DMS153 treated with DMSO at 0.1 percent for 48 hours (cell line): ENCODE measurements around the gene MEIS2.

Experiments used
- DNase-seq: peaks from one replicate; lab custom pipeline; 2025; ENCODE audit not compliant: unreplicated experiment; lab: John Stamatoyannopoulos, UW

The MEIS2 gene

DNA sequence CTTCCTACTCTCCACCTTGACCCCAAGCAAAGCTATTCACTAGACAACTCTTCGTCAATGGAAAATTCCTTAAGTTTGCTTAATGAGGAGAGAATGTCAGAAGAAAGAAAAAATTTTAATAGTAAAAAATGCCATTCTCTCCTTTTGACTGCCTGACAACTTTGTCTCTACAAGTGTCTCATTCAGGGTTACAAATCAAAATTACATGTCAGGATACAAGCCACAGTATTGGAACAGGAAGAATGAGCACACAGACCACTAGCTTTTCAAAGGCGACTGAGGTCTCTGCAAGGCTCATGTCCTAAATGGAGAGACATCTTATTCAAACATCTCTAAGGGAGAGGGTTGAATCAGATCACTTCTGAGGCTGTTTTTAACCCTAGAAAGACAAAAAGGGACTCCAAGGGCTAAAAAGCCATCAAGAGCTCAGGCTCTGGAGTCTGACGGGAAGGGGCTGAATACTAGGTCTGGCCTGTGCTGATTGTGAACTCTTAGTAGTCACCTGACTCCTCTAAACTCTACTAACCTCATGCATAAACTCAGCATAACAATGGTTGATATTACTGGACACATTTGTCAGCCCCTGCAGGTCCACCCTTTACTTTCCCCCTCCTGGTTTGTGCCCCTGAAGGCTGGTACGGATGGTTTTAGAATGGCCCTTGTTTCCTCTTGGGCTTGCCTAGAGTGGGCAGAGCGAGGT is 12.8 kb upstream of the MEIS2 start:
- no peak for DNase-seq

DNA sequence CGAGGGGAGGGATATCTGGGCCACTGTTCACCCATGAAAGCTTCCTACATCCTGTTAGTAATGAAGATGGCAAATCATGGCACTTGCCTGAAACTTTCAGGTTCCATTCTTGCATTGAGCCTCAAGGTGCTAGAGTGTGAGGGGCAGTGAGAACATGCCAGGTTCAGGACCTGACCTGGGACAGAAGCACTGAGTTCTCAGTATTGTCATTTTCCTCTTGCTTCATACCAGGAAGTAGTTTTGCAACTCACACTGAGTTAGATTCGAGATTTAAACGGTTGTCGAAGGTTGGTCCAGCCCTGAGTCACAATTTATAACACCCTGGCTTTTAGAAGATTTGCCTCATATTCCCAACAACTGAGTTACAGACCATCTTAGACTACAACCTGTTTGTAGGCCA is 11.8 kb upstream of the MEIS2 start:
- DNase-seq, result no peak

DNA sequence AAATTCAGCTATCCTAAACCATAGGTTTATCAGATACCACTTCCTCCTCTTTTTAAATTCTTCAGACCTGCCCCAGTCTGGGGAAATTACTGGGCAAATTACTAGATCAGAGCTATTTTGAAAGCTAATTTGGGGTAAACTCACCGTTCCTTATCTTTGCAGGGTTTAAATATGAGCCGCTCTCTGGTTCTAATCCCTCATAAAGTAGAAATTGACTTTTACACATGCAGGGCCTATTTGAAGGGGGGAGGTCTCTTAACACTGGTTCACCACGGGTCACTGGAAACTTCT is 11.0 kb upstream of the MEIS2 start:
- no peak for DNase-seq

DNA sequence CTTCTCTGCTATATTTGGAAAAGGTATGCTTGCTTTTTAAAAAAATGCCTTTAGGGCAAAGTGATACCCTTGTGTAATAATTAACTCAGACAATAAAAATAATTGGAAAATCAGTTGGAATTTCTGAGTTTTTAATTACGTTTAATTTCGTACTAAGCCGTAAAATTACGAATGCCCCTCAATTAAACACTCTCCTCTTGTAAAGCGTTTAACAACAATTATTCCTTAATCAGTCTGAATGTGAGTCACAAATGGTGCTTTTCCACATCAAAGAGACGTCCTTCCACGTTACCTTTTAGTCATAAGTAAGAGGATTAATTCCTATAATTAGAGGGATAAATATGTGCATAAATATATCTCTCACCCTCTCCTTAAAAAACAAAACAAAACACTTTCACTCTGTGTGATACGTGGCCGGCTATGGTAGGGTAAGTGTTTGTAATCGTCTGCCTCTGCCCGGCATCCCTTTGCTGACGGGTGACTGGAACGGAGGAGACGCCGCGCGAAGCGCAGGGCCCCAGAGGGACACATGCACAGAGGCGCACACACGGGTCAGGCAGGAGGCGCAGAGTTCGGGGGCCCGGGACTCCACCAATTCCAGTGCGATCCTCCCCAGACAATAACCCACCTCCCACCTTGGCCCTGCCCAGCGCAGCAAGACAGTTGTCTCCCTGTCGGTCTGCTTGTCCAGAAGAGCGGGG is 9.7 kb upstream of the MEIS2 start:
- no peak for DNase-seq

DNA sequence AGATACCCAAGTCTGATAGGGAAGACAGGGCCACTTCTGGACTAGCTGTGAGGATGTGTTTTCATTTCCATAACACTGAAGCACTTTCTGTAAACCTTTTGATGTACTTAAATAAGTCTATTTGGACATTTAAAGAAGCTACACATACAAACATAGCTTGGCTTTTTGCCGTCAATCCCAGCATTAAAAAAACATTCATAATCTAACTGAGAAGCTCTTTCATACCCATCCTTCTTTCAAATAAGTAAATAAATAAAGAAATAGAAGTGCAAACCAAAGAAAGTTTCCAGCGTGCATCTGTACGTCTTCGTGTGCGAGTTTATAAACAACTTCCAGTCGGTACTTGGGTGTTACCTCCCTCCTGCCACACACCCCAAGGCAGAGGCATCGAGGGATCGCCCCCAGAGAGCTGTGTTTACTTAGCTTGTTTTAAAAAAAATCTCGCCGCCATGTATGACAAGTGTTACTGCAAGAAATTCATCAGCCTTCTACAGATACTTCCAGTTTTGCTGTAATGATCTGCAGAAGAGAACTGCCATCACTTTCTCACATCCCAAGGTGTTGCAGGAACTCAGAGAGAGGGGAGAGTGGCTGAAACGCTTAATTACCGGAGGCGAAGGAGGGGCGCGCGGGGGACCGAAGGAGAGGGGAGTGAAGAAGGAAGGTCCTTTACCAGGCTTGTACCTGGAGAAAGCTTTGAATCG is 9.0 kb upstream of the MEIS2 start:
- no peak for DNase-seq

DNA sequence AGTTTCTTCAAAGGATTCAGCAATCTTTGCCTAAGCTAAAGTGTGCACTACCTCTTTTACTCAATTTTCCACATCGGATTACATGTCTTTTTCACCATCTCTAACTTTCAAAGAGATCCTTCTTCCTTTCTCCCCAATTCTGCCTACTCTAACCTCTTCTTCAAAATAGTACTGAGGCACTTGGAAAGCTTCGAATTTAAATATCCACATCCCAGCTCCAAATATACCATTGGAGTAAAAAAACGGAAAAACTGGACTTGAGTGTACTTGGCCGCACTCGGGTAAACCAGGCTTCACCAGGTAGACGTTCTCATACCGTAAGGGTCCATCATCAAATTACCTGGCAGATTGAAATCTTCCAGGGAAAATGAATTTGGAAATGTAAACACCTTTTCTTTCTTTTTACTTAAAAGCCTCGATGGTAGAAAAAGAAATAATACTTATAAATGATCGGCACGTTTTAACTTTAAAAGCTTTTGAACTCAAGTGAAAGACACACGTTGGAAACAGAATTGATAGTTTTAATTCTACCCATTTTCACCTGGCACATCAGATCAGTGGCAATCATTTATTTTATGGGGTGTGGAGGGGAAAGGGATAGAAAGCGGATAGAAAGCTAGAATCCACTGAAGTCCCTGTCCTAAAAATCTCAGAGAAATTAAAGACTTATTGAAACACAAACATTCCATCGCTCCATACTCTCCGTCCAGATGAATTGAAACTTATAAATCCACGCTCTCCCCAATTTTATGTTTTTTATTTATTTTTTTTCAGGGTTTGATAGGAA is 8.2 kb upstream of the MEIS2 start:
- DNase-seq, result no peak

DNA sequence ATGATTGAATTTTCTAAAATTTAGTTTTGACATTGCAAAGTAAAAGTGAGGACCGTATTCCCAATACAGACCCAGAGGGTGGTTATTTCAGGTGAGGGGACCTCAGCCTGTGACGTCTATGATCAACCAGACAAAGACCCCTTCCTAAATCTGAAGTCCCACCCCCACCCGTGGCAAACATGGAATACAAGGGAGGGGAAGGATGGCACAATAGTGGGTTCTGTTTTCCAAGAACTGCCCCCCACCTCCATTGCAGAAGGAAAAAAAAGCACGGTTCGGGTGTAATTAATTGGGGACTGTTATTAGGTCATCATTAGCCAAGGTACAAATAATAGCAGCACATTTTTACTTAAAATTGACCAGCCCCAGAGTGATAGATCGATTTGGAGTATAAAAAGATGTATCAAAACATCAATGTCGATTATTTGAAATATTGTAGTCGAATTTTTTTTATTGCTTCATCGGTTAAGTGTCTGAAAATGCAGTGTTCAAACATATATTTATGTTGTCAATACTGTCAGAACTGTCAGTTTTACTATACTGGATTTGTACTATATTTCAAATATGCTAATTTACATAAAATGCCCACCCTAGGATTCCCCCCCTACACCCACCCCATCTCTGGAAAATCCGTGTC is 7.5 kb upstream of the MEIS2 start:
- DNase-seq, result no peak

DNA sequence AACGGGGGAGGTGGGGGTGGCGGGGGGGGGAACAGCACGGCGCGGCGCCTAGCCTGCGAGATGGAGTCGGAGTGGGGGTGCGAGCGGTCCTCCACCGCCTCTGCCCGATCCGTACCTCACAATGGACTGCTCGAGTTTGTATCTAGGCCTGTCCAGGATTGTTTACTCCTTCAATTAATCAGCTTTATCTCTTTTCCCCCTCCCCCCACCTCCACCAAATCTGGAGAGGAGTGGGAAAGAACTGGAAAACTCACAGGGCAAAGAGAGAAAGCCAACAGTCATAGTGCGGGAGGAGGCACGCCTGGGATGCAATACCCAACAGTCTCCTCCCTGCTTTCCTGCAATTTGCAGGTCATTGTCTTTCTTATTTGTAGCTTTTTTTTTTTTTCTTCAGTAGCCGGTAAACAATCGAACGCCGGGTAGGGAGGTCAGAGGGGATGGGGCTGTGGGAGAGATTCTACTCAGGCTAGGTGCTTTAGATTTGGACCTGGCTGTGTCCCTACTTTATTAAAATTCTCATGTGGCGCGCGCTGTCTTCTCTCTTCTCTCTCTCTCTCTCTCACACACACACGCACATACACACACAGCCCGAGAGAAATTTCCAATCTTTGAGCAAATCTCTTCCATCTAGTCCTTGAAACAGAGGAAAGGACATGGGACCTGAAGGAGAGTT is 6.9 kb upstream of the MEIS2 start:
- DNase-seq, result no peak

DNA sequence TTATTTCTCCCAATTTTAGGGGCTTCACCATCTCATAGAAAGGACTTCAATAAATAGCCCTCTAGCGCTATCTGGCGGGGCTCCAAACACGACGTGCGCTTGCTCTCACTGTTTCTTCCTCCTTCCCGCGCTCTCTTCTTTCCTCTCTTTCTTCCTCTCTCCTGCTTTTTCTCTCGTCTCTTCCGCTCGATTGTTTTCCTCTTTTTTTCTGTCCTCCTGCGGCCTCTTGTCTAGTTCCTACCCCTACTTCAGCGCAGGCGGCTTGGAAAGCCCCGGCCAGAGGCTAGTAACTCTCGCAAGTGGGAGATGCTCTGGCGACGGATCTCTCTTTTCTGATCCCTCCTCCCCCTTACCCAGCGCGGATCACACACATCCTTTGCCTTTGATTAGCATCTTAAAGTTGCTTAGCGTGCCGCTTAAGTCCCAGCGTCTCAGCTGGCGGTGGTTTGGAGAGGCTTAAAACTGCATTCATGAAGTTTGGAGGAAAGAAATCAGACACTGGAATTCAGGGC is 6.2 kb upstream of the MEIS2 start:
- DNase-seq, result peak; percentile 1

DNA sequence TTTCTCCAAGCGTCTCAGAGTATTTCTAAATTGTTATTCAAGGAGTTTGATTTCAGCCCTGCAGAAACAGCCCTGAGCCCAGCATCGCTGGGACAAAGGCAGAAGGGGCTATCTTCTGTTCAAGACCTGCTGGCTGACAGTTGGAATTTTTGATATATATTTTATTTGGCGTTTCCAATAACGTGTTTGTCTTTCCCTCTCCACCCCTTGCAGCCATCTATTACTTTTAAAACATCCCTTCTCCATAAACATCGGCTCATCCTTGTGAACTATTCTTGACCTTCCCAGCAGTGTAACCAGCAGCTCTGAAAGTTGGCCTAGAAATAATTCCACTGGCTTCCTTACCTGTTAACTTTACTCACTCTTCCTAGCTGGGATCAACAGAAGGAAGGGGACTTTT is 5.5 kb upstream of the MEIS2 start:
- no peak for DNase-seq

DNA sequence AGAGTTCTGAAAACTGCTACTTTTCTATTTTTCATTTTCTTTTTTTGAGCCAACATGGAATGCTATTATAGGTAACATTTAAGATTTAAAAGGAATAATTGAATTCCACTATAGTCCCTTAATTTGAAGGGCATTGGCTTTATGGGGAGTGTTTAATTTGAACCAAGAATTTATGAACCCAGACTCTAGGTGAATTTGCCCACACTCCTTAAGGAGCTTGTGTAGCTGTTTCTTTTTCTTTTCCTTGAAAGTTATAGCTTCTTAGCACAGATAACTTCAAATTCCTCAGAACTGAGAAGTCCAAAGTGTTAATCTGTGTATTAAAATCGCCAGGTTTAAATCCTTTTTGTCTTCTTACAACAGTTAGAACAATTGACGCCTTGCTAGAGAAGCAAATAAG is 4.7 kb upstream of the MEIS2 start:
- no peak for DNase-seq

DNA sequence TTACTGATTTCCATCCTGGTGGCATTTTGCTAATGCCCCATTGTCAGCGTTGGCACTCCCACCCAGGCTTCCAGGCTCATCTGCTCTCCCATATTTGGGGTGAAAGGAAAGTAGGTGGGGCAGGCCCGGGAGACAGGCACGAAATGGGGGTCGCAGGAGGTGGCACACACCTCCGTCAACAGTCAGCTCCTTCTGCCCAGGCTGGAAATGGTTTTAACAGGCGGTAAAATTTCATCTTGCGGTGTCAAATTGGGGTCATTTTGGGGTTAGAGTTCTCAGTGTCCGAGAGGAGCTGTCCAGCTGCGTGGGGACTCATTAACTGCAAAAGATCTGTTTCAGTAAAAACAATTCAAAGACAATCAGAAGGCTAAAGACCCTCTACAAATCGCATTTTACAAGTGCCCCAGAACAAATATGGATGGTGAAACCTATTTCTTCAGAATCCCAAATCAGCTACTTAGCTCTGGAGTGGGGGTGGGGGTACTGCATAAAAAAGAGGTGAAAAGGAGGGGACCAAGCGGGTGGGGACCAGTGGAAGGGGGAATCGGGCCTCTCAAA is 4.2 kb upstream of the MEIS2 start:
- no peak for DNase-seq

DNA sequence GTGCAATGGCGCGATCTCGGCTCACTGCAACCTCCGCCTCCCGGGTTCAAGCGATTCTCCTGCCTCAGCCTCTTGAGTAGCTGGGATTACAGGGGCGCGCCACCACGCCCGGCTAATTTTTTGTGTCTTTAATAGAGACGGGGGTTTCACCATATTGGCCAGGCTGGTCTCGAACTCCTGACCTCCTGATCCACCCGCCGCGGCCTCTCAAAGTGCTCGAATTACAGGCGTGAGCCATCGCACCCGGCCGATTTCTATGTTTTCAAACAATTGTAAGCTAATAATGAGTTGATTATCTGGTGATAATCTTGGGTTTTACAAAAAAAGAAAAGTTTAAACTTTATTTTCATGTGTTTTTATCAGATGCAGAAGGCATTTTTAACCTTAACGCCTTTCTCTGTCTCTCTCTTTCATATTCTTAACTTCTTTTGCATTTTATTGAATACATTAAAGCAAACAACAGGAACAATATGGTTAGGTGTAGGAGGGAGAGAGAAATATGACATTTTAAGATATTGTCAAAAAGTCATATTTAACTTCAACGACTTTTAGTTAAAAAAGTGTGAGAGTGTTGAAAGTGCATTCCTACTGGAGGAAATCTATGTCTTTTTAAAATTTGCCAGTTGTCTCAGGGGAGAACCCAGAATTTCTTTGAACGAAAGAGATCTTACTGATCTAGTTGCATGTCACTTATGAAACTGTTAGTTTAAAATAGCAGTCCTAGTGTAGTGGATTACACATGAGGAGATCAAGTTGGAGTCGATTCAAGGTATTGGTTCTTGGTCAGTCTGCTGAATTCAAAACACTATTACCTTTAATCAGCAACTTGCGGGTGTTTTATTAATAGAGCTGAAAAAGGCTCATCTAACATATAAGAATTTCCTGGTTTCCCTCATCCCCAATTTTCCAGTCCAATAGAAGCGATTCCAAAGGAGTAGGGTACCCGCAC is 3.4 kb upstream of the MEIS2 start:
- no peak for DNase-seq

DNA sequence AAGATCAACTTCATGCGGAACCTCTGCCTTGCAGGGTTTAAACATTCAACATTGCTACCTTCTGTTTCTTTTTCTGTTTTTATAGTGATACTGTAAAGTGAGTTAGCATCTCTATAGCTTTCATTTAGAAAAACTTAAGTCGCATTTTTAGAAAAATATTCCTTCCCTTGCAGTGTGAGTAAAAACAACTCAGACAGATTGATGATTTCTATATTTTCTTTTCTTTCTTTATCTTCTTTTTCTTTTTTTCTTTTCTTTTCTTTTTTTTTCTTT is 2.8 kb upstream of the MEIS2 start:
- DNase-seq, result no peak

DNA sequence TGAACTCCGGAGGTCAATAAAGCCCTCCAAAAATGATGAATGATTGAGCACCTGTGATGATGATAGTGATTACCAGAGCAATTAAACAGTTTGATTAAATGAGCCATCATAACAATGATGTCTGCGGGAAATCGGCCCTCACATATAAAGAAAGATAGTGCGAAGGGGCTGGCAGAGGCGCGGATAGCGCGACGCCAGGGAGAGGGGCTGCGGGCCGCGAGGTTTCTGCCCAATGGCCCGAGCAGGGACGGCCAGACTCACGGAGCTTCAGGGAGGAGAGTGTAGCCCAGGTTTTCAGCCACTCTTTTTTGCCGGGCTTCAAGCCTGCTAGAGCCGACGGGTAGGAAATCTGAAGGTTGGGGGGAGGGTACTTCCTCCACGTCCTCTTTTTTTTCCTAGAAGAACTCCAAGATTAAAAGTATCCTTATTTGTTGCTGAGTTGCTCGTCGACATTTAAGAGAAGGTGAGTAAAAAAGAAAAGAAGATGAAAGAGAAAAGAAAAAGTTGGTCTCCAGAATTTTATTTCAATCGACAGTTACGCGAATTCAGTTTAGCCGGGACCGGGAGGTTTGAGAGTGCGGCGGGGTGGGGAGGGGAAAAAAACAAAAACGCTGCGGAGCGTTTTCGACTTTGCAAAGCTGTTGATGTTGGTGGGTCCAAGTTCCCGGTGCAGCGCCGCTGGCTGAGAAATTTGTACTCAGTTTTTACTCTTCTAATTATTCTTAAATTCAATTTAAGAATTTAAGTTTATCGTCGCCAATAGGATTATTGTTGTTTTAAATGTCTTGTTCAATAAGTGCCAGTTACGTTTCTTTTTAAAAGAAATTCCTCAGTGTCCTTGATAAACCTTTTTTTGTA is 2.2 kb upstream of the MEIS2 start:
- no peak for DNase-seq

DNA sequence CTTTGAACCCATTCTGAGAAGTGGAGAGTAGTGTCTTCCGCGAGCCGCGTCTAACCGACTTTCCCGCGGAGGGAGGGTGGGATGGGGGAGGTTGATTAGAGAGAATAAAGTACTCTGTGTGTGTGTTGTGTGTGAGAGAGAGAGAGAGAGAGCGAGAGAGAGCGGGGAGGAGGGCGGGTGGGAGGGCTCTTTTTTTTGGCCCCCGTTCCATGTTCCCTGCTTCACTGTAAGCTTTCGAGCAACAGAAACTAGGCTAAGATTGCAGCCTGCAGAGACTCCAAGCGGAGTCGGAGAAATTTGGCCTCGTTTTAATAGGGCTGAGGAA is 1.6 kb upstream of the MEIS2 start:
- DNase-seq, result no peak

DNA sequence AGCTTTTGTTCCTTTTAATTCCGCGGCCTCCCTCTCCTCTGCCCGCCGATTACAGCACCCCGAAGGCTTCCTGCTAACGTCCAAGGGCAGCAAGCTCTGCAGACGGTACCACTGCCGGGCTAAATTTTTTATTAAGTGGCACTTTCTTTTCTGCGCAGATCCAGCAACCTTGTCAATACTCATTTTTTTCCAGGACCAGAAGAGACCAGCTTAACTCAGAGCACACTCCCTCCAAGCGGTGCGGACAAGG is 542 bp upstream of the MEIS2 start:
- DNase-seq, result no peak

DNA sequence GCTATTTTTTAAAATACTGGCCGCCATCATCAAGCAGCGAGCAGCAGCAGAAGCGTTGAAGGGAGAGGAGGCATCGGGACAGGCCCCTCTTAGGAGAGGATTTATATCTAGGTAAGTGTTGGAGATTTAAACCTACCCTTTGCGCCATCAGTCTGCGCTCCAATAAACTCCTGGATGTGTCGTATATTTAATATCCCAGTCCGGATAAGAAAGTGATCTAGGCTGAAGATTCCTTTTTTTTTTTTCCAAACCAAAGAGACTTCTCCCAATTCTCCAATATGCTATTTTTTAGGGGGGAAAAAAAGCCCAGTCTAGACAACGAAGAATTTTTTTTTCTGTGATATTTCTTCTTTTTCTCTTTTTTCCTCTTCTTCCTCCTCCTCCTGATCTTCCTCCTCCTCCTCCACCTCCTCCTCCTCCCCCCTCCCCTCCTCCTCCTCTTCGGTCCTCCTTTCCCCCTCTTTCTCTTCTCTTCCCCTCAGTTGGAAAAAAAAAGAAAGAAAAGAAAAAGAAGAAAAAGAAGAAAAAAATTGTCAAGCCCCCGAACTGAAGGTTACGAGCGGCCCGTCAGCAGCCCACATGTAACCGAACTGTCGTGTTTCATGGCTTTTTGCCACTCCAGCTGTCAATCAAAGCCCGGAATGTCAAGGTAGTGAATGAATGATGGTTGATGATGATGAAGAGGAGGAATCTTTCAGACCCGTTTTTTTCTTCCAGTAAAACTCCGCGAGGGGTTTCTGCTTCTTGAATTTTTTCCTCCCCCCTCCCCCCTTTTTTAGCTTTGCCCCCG is 835 bp downstream of the MEIS2 start:
- no peak for DNase-seq
